ENCODE results near the gene SLC48A1.

The SLC48A1 gene

DNA sequence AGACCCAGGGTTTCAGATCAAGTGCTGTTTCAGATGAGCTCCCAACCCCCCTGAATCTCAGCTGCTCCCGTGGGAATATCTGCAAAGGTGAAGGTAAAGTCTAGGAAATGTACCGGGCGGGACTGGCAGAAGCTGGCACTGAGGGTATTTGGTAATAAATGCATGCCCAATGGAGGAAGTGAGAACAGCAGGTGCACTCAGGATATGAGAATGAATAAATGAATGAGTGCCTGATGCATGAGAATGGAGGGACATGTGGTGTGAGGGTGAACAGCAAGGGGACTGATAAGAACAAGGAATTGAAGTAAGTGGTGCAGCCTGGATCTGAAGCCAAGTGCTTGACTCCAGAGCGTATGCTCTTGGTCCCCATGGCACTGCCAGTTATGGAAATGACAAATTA lies 25.9 kb upstream of the SLC48A1 start:
- no peak for TF ChIP-seq ARNT (IDR thresholded peaks at IDR 0.05)
- TF ChIP-seq NFRKB (IDR thresholded peaks at IDR 0.05) = no peak
- no peak for TF ChIP-seq BHLHE40 (IDR thresholded peaks at IDR 0.05; ENCODE audit: borderline replicate concordance)
- no peak for TF ChIP-seq LEF1 (IDR thresholded peaks at IDR 0.05; ENCODE audit: borderline replicate concordance)
- no peak for TF ChIP-seq FOXA1 (IDR thresholded peaks at IDR 0.05)
- no peak for TF ChIP-seq L3MBTL2 (conservative IDR thresholded peaks at IDR 0.05)
- POLR2A ChIA-PET = interaction anchor here (0.8 kb wide), 1 partner anchor 10 kb away, joined by 3 read pairs; no protein-coding TSS in a partner anchor
- CTCF ChIA-PET = no interaction called here
- DNase-seq (ENCODE audit: extremely low spot score) = no peak

DNA sequence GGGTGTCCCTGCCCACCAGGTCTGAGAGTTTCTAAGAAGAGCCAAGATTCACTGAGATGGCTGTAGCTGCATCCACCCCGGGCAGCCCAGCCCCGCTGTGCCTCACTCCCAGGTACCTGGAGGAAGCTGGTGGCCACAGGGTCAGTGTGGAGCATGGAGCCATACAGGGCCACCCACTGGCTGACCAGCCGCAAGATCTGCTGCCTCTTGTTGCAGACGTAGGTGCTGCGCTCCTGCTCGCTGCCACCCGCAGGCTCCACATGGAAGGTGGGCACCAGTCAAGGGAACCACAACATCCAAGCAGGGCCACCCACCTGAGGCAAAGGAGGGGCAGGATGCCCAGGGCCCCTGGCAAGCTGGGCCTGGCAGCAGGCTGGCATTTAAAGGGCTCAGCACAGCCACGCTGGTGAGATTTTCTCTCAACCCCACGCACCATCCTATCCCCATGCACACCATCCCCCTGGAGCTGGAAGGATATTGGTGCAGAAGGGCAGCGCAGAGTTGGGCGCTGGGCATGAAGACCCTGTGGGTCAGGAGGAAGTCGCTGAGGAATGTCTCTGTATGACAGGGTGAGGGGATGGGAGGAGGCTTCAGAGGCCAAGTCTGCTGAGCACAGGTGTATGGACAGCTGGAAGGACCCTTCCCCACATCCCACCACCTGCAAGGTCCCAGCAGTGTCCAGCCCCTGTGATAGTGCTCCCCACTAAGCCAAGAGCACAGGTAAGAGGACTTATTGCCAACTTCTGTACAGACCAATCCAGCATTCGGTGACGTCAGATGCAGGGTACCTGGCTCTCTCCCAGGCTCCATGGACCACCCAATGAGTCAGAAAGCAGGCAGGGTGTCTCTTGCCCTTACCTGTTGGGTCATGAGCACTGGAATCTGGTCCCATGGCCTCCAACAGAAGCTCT lies 25.2 kb upstream of the SLC48A1 start:
- no peak for DNase-seq (ENCODE audit: extremely low spot score)
- CTCF ChIA-PET = interaction anchor here (0.6 kb wide), 1 partner anchor 68 kb away, joined by 3 read pairs; no protein-coding TSS in a partner anchor
- TF ChIP-seq NFRKB (IDR thresholded peaks at IDR 0.05) (no peak), FOXK2 (IDR thresholded peaks at IDR 0.05) (no peak), FOXM1 (IDR thresholded peaks at IDR 0.05; ENCODE audit: borderline replicate concordance) (no peak), LEF1 (IDR thresholded peaks at IDR 0.05; ENCODE audit: borderline replicate concordance) (no peak), TARDBP (IDR thresholded peaks at IDR 0.05) (no peak), ZNF384 (IDR thresholded peaks at IDR 0.05) (no peak), FOXA1 (IDR thresholded peaks at IDR 0.05) (no peak), ELF4 (IDR thresholded peaks at IDR 0.05) (no peak), ARNT (IDR thresholded peaks at IDR 0.05) (no peak), SUZ12 (IDR thresholded peaks at IDR 0.05) (no peak), HDGF (IDR thresholded peaks at IDR 0.05; ENCODE audit: borderline replicate concordance) (no peak), BHLHE40 (IDR thresholded peaks at IDR 0.05; ENCODE audit: borderline replicate concordance) (no peak), L3MBTL2 (conservative IDR thresholded peaks at IDR 0.05) (no peak), CTBP1 (IDR thresholded peaks at IDR 0.05; ENCODE audit: borderline replicate concordance) (no peak)
- TF ChIP-seq, protein P1, sequence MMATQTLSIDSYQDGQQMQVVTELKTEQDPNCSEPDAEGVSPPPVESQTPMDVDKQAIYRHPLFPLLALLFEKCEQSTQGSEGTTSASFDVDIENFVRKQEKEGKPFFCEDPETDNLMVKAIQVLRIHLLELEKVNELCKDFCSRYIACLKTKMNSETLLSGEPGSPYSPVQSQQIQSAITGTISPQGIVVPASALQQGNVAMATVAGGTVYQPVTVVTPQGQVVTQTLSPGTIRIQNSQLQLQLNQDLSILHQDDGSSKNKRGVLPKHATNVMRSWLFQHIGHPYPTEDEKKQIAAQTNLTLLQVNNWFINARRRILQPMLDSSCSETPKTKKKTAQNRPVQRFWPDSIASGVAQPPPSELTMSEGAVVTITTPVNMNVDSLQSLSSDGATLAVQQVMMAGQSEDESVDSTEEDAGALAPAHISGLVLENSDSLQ (IDR thresholded peaks at IDR 0.05) = no peak
- POLR2A ChIA-PET = interaction anchor here (0.8 kb wide), 1 partner anchor 9 kb away, joined by 3 read pairs; no protein-coding TSS in a partner anchor

DNA sequence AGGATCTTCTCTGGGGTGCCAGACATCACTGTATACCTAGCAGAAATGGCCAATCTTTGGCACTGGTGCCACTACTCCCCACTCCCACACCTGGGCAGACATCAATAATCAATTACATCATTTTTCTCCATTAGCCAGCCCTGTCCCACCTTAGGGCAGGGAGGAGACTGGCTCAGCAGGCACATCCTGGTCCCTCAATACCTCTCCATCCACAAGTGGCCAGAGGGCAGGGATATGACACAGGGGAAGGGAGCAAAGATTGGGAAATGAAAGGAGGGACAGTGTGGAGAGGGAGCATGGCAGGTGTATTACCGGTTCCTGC lies 24.6 kb upstream of the SLC48A1 start:
- TF ChIP-seq BHLHE40 (IDR thresholded peaks at IDR 0.05; ENCODE audit: borderline replicate concordance) (no peak), ELF4 (IDR thresholded peaks at IDR 0.05) (no peak), CTBP1 (IDR thresholded peaks at IDR 0.05; ENCODE audit: borderline replicate concordance) (no peak), NFRKB (IDR thresholded peaks at IDR 0.05) (no peak), TARDBP (IDR thresholded peaks at IDR 0.05) (no peak), FOXM1 (IDR thresholded peaks at IDR 0.05; ENCODE audit: borderline replicate concordance) (no peak)
- ChIA-PET POLR2A (no interaction called here), CTCF (no interaction called here)
- DNase-seq (ENCODE audit: extremely low spot score) = no peak

DNA sequence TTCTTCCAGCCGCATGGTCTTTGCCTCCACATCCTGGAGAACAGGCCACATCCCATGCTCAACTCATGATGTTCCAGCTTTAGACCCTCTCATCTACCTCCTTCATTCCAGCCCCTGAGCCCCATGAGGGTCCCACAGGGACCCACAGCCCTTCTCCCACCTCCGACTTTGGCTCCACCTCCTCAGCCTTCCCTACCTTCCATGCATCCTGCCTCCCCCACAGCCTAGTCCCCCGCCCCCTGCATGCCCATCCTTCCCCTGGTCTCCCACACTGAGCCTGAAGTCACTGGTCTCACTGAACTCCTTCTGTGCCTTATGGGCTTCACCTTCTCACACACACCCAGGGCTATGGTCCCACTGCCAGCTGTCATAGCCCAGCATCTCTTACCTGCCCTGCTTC lies 24.1 kb upstream of the SLC48A1 start:
- TF ChIP-seq ZNF384 (IDR thresholded peaks at IDR 0.05) (no peak), CTBP1 (IDR thresholded peaks at IDR 0.05; ENCODE audit: borderline replicate concordance) (no peak), SUZ12 (IDR thresholded peaks at IDR 0.05) (no peak), SP1 (IDR thresholded peaks at IDR 0.05) (no peak), FOXK2 (IDR thresholded peaks at IDR 0.05) (no peak), NFRKB (IDR thresholded peaks at IDR 0.05) (no peak), FOXA1 (IDR thresholded peaks at IDR 0.05) (no peak), LEF1 (IDR thresholded peaks at IDR 0.05; ENCODE audit: borderline replicate concordance) (no peak), FOXM1 (IDR thresholded peaks at IDR 0.05; ENCODE audit: borderline replicate concordance) (no peak), ARNT (IDR thresholded peaks at IDR 0.05) (no peak), ELF4 (IDR thresholded peaks at IDR 0.05) (no peak), HDGF (IDR thresholded peaks at IDR 0.05; ENCODE audit: borderline replicate concordance) (no peak), L3MBTL2 (conservative IDR thresholded peaks at IDR 0.05) (no peak)
- TF ChIP-seq, protein P1 (IDR thresholded peaks at IDR 0.05) = no peak
- ChIA-PET POLR2A (no interaction called here), CTCF (no interaction called here)
- DNase-seq (ENCODE audit: extremely low spot score) = no peak

DNA sequence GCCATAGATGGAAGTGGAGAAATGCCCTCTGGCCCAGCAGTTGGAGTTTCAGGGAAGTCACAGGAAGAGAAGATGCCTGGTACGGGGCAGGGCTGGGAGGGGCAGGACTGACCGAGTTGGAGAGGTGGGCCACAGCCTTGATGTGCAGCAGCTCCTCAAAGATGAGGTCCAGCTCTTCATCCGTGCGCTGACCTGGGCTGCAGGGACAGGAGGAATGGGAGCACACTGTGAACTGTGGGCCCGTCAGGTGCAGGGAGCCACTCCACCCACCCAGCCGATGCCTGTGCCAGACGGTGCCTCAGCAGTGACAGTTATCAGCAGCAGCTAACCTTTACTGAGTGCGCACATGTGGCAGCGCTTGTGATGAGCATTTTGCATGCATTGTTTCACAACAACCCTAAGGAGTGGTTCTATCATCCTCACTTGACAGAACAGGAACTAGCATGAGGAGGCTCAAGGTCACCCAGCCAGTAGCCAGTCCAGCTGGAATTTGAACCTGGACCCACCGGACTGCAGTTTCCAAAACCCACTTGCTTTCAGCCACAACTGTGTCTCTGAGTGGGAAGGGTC lies 22.7 kb upstream of the SLC48A1 start:
- ChIA-PET CTCF (no interaction called here), POLR2A (no interaction called here)
- TF ChIP-seq TARDBP (IDR thresholded peaks at IDR 0.05) (no peak), NFRKB (IDR thresholded peaks at IDR 0.05) (no peak), HDGF (IDR thresholded peaks at IDR 0.05; ENCODE audit: borderline replicate concordance) (no peak), FOXM1 (IDR thresholded peaks at IDR 0.05; ENCODE audit: borderline replicate concordance) (no peak), ARNT (IDR thresholded peaks at IDR 0.05) (no peak), CTBP1 (IDR thresholded peaks at IDR 0.05; ENCODE audit: borderline replicate concordance) (no peak), ZNF384 (IDR thresholded peaks at IDR 0.05) (no peak)
- TF ChIP-seq, protein P1 (IDR thresholded peaks at IDR 0.05) = no peak
- no peak for DNase-seq (ENCODE audit: extremely low spot score)

DNA sequence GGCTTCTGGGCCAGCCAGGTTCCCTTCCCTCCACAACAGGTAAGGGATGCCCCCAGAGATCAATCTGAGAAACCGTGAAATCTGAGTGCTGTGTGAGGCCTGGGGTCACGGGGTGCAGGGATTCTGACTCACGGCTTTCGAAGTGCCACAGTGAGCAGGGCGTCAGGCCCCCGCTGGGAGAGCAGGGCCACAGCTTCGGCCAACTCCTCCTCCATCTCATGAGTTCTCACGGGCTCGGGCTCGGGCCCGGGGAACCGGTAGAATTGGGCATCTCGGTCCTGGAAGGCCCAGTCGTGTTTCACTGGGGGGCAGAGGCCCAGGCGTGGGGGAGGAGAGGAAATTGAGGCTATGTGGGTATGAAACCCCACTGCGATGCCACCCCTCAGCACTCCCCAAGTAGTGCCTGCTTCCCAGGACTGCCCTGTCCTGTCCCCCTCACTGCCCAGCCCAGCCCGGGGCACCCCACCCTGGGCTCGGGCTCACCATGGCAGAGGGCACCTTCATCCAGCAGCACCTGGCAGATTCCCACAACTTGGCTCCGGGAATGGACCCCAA lies 22.0 kb upstream of the SLC48A1 start:
- DNase-seq (ENCODE audit: extremely low spot score) = no peak
- TF ChIP-seq BHLHE40 (IDR thresholded peaks at IDR 0.05; ENCODE audit: borderline replicate concordance) (no peak), NFRKB (IDR thresholded peaks at IDR 0.05) (no peak), ELF4 (IDR thresholded peaks at IDR 0.05) (no peak), CTBP1 (IDR thresholded peaks at IDR 0.05; ENCODE audit: borderline replicate concordance) (no peak), FOXM1 (IDR thresholded peaks at IDR 0.05; ENCODE audit: borderline replicate concordance) (no peak), ZNF384 (IDR thresholded peaks at IDR 0.05) (no peak), FOXA1 (IDR thresholded peaks at IDR 0.05) (no peak), LEF1 (IDR thresholded peaks at IDR 0.05; ENCODE audit: borderline replicate concordance) (no peak), L3MBTL2 (conservative IDR thresholded peaks at IDR 0.05) (no peak), FOXK2 (IDR thresholded peaks at IDR 0.05) (no peak), HDGF (IDR thresholded peaks at IDR 0.05; ENCODE audit: borderline replicate concordance) (no peak), SUZ12 (IDR thresholded peaks at IDR 0.05) (no peak), SP1 (IDR thresholded peaks at IDR 0.05) (no peak), ARNT (IDR thresholded peaks at IDR 0.05) (no peak)
- TF ChIP-seq, protein P1 (IDR thresholded peaks at IDR 0.05) = no peak
- ChIA-PET POLR2A (no interaction called here), CTCF (no interaction called here)

All from HEK293T (cell line).